VCaP (cell line): ENCODE measurements around the gene LILRB1.

Experiments used
- H3K27ac ChIP-seq: fragments of 450-650 bp; 2 replicates; pipeline ENCODE4 v1.5.1; 2017
- TF ChIP-seq, protein P1 (sequence below): fragments of 450-650 bp; conservative IDR thresholded peaks from 2 replicates; pipeline ENCODE4 v1.5.1; 2017; ENCODE audit warnings: mild to moderate bottlenecking, moderate library complexity

LILRB1 gene

DNA sequence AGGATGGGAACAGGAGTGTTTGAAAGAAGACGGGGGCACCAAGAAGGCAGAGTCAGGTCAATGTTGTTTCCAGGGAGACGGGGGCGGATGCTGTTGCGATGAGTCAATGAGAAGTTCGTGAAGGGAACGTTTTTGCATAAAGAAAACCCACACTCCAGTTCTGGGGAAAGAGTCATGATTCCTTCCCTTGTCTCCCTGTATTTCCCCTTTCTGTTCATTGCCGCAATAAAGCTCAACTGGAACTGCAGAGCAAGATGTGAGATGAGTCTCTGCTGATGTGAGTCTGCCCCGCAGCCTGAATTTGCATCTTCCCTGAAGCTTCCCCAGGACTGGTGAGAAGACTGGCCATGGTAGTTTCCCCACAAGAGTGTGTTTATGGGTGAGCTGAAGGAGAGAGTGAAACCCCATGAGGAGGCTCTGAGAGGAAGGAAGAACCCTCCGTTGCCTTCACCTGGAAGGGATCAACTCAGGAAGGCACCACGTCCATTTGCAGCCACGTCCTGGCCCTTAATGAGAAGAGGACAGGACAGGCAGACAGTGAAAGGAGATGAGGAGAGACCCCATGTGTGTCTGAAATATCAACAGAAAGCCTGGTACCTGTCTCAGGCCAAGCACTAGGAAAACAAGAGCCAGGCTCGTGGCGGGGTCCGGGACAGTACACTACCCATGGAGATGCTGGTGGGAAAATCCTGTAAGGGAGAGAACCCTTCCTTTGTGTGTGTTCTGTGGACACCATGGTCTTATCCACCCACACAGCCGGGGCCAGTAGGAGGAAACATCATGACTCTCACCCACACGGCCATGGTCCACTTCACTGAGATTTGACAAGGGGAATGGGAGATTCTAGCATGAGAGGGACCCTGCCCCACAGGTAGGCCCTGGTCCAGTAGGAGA is 23.1 kb upstream of the LILRB1 start:
- TF ChIP-seq, protein P1, sequence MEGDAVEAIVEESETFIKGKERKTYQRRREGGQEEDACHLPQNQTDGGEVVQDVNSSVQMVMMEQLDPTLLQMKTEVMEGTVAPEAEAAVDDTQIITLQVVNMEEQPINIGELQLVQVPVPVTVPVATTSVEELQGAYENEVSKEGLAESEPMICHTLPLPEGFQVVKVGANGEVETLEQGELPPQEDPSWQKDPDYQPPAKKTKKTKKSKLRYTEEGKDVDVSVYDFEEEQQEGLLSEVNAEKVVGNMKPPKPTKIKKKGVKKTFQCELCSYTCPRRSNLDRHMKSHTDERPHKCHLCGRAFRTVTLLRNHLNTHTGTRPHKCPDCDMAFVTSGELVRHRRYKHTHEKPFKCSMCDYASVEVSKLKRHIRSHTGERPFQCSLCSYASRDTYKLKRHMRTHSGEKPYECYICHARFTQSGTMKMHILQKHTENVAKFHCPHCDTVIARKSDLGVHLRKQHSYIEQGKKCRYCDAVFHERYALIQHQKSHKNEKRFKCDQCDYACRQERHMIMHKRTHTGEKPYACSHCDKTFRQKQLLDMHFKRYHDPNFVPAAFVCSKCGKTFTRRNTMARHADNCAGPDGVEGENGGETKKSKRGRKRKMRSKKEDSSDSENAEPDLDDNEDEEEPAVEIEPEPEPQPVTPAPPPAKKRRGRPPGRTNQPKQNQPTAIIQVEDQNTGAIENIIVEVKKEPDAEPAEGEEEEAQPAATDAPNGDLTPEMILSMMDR = no peak
- H3K27ac ChIP-seq = no peak overlapping the region

DNA sequence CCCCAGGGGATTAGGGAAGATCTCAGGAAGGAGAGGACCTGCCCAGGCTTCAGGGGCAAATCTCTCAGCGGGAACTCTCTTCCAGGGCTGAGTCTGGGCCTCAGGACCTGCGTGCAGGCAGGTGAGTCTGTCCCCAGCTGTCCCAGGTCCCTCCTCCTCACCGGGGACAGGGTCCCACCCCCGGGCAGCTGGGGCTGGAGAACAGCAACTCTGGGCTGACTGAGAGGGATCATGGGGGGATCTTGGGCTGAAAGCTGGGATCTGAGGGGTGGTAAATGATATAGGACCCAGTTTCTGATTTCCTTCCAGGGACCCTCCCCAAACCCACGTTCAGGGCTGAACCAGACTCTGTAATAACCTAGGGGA is 22.5 kb upstream of the LILRB1 start:
- H3K27ac ChIP-seq = no peak overlapping the region
- TF ChIP-seq, protein P1 = no peak

DNA sequence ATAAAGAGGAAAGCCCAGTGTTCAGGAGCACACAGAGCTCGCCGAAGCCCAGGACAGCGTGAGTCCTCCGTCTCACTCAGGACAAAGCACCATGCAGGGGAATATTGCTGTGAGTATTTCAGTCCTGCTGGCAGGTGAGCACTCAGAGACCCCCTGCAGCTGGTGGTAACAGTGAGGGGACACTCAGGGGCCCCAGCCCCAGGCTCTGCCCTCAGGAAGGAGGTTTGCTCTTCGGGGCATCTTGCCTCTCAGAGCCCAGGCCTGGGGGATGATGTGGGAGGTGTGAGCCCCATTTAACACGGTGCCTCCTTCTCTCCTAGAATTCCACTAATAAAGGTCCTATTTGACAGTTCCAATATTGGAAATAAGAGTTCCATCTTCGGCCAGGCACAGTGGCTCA is 22.1 kb upstream of the LILRB1 start:
- no peak overlapping the region for H3K27ac ChIP-seq
- TF ChIP-seq, protein P1 = no peak

DNA sequence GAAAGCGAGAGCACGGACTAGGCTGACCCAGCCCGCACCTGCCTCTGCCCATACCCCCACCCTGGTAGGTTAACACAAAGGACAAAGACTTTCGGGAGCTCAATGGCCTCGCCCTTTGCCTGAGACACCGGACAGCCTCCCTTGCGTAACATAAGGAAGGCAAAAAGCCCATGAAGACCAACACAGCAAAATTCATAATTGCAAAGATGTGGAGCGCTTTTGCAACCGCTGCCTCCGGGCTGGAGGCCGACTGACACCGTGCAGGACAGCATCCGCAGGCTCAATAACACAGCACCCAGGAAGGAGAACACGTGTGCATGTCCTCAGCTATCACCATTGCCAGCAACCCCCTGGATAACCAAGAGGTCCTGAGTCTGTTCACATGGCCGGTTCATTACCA is 21.5 kb upstream of the LILRB1 start:
- TF ChIP-seq, protein P1 = no peak
- no peak overlapping the region for H3K27ac ChIP-seq

DNA sequence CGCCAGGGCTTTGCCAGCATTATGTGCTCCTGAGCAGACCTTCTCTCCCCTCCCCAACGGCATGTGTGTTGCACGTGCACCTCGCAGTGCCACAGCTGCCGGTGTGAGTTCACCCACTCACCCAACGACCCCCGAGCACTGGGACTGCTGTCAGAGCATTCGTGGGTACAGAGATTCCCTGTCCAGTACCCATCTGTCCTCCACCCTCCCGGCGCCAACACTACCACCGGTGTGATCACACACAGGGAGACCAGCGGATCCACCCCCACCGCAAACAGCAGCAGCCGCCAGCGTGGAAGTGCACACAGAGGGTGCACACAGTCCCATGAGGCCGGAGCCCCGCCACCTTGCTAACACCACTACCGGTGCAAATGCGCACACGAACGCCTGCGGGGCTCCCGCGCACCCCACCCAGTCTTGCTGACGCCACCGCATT is 20.9 kb upstream of the LILRB1 start:
- TF ChIP-seq, protein P1 = no peak
- H3K27ac ChIP-seq = no peak overlapping the region

DNA sequence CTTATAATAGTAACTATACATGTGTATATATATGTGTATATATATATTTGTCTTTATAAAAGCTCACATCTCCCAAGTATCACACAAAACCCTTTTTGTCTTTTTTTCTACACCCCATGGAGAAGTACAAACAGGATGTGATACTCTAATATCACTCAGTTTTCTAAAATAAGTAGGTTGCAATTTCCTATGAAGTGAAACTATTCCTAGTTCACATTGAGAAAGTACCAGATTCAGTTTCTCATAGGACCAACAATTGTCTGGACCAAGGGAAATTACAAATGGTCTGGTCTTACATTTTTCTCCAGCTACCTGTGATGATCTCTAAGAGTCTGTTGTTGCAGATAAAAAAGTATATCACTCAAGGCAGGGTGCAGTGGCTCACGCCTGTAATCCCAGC is 17.9 kb upstream of the LILRB1 start:
- TF ChIP-seq, protein P1 = no peak
- H3K27ac ChIP-seq = no peak overlapping the region

DNA sequence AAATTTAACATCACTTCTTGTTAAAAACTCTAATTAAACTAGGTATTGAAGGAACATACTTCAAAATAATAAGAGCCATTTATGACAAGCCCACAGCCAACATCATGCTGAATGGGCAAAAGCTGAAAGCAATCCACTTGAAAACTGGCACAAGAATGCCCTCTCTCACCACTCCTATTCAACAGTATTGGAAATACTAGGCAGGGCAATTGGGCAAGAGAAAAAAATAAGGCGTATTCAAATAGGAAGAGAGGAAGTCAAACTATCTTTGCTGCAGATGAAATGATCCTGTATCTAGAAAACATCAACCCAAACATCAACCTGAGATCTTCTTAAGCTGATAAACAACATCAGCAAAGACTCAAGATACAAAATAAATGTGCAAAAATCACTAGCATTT is 15.6 kb upstream of the LILRB1 start:
- H3K27ac ChIP-seq = no peak overlapping the region
- TF ChIP-seq, protein P1 = no peak
